GM10248 (cell line): ENCODE measurements around the gene ARL3.

Experiments
- CTCF ChIA-PET: fragments of 300-600 bp; sonication (Branson Sonifier 250); formaldehyde crosslinking; extraction: SDS; loops from one replicate; lab custom pipeline; 2021; ENCODE audit warnings: antibody characterized with exemption; lab: Yijun Ruan, JAX
- POLR2A ChIA-PET: fragments of 350-650 bp; sonication (Branson Sonifier 250); formaldehyde crosslinking; extraction: SDS; loops from one replicate; lab custom pipeline; 2020; ENCODE audit warnings: antibody characterized with exemption; lab: Yijun Ruan, JAX
- DNase-seq: peaks from one replicate; pipeline ENCODE4 v3.0.0; 2012; ENCODE audit errors: extremely low spot score
- TF ChIP-seq, protein P1 (sequence below): IDR thresholded peaks from 2 replicates; pipeline ENCODE4 v1.5.1; 2012; ENCODE audit warnings: mild to moderate bottlenecking, low read depth; ENCODE audit errors: extremely low read depth, missing control alignments, control extremely low read depth

The ARL3 gene

DNA sequence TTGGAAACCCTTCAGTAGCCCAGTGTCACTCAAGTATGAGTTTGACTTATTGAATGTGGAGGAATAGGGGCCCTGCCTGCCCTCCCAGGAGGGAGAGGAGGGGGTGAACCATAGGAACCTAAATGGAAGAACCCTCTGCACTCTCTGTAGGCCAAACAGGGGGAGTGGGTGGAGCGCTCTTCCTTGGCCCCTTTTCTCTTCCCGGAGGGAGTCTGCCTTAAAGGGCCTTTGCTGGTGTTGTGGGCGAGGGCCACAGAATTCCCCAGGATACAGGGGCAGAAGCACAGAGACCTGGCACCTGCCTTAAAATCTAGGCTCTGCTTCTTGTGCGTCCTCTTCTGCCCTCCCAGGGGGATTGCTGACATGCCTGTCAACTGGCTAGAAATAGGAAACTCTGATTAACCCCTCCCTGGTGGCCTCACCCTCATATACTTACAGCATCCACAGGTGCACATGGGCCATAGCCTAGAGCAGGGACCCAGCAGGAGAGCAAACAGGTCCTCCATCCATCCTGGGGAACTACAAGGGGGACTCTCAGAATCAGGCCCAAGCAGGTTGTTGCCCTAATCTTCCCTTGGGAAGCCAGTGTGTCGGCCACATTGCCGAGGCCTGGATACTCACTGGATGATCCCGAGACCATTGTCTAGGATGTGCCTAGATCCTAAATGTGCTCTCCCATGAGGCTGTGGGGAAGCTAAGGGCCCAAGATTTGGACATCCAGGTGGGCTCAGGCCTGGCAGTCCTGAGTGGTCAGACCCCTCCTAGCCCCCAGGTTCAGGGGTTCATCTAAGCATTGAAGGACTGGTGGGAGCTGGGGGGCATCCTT, 66.5 kb downstream of the ARL3 start:
- POLR2A ChIA-PET: no interaction called here
- TF ChIP-seq, protein P1, sequence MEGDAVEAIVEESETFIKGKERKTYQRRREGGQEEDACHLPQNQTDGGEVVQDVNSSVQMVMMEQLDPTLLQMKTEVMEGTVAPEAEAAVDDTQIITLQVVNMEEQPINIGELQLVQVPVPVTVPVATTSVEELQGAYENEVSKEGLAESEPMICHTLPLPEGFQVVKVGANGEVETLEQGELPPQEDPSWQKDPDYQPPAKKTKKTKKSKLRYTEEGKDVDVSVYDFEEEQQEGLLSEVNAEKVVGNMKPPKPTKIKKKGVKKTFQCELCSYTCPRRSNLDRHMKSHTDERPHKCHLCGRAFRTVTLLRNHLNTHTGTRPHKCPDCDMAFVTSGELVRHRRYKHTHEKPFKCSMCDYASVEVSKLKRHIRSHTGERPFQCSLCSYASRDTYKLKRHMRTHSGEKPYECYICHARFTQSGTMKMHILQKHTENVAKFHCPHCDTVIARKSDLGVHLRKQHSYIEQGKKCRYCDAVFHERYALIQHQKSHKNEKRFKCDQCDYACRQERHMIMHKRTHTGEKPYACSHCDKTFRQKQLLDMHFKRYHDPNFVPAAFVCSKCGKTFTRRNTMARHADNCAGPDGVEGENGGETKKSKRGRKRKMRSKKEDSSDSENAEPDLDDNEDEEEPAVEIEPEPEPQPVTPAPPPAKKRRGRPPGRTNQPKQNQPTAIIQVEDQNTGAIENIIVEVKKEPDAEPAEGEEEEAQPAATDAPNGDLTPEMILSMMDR: no peak
- CTCF ChIA-PET: interaction anchor here (1.6 kb wide), 1 partner anchor 18 kb away, joined by 4 read pairs; no protein-coding TSS in a partner anchor
- DNase-seq: no peak

DNA sequence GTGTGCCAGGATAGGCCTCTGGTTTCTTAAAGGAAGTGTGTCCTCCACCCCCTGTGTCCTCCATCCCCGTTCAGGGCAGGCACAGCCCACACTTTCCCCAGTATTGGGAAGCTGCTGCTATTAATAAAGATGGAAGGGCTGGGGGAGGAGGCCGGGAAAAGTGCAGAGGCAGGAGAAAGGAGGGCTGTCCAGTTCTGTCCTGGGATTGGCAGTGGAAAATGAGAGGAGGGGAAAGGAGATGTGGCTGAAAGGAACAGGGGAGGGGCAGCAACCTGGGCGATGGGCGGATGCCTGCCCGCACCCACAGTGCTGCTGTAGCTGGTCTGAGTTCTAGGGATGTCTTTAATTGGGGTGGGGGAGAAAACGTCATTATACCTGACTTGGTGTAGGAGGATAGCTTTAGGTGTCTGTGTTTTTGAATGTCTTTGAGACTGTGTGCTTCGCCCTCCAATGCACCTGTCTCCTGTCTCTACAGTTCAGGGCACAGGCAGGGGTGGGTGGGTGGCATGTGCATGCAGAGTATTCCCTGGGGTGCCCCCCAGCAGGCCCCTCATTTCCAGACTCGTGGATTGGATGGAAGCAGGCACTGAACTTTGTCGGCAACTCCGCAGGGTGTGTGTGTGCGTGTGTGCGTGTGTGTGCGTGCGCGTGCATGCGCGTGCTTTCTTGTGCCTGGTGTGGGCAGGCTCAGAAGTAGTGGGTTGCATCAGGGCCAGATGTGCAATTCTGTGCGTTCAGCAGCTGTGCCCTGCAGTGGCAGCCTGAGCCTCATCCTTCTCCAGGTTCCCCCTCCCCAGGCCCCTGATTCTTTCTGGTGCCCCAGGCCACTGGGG, 67.4 kb downstream of the ARL3 start:
- TF ChIP-seq, protein P1: no peak
- DNase-seq: no peak
- POLR2A ChIA-PET: interaction anchor here (0.6 to 1.2 kb wide), 3 partner anchors 12 to 29 kb away, joined by 3 to 4 read pairs (median 3); no protein-coding TSS in a partner anchor
- CTCF ChIA-PET: interaction anchor here (1.0 to 3.4 kb wide), 7 partner anchors 7 to 143 kb away, joined by 3 to 17 read pairs (median 3); partner anchors contain the start of genes ARL3, SFXN2 and SUFU

GRCh38 chr10:102645741-102646609, 68.2 kb downstream of the ARL3 start:
- POLR2A ChIA-PET: interaction anchor here (0.6 to 2.4 kb wide), 4 partner anchors 13 to 29 kb away, joined by 3 to 12 read pairs (median 4); no protein-coding TSS in a partner anchor
- TF ChIP-seq, protein P1: no peak
- peak; percentile 74 for DNase-seq
- CTCF ChIA-PET: interaction anchor here (0.7 to 3.4 kb wide), 9 partner anchors 8 to 142 kb away, joined by 3 to 17 read pairs (median 3); partner anchors contain the start of genes ARL3, SFXN2 and SUFU

DNA sequence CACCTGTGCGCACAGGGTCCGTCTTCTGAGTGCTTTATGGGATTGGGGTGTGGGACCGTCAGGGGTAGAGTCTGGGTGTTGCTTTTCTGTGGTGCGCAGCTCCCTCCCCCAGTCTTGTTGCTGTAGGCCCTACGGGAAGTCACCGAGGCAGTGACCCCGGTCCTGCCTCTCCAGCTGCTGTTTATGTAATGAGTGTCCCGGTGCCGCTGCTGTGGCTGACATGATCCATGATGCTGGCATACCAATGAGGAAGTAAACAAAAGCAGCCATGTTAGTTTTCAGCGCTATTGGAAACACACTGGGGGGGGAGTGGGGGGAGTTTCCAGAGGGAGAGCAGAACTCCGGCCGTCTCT, 68.8 kb downstream of the ARL3 start:
- CTCF ChIA-PET: interaction anchor here (0.7 to 3.4 kb wide), 8 partner anchors 8 to 68 kb away, joined by 3 to 17 read pairs (median 4); partner anchors contain the start of genes ARL3 and SFXN2
- POLR2A ChIA-PET: interaction anchor here (1.0 to 2.4 kb wide), 2 partner anchors 16 to 69 kb away, joined by 5 to 12 read pairs; partner anchors contain the start of genes ARL3 and SFXN2
- TF ChIP-seq, protein P1: no peak
- DNase-seq: no peak

DNA sequence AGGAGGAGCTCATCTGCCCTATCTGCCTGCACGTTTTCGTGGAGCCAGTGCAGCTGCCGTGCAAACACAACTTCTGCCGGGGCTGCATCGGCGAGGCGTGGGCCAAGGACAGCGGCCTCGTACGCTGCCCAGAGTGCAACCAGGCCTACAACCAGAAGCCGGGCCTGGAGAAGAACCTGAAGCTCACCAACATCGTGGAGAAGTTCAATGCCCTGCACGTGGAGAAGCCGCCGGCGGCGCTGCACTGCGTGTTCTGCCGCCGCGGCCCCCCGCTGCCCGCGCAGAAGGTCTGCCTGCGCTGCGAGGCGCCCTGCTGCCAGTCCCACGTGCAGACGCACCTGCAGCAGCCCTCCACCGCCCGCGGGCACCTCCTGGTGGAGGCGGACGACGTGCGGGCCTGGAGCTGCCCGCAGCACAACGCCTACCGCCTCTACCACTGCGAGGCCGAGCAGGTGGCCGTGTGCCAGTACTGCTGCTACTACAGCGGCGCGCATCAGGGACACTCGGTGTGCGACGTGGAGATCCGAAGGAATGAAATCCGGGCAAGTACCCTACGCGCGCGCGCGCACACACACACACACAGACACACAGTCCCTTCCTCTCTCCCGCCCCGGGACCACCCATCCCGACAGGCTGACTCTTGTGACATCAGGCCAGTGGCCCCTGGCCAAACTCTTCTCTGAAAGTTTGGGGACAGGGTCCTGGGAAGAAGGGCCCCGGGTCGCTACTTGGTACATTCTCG, 69.4 kb downstream of the ARL3 start:
- DNase-seq: peak; percentile 51
- CTCF ChIA-PET: interaction anchor here (0.7 to 3.4 kb wide), 8 partner anchors 9 to 69 kb away, joined by 3 to 17 read pairs (median 4); partner anchors contain the start of genes ARL3 and SFXN2
- TF ChIP-seq, protein P1: peak; percentile 61
- POLR2A ChIA-PET: interaction anchor here (1.0 to 2.4 kb wide), 2 partner anchors 16 to 69 kb away, joined by 5 to 12 read pairs; partner anchors contain the start of genes ARL3 and SFXN2
